Activated naive CD4-positive, alpha-beta T cell treated with Interleukin-2 at 50 U/mL for 16 hours (primary cell): Measurements from ENCODE around the gene HIVEP3.
A peak's percentile ranks its signal among the peaks of the same experiment; 100 is the strongest.

ENCODE experiments used
- DNase-seq: peaks from one replicate; pipeline ENCODE4 v3.0.0-alpha.2; 2020

HIVEP3 gene

GRCh38 chr1:41779360-41779759, 139.4 kb downstream of the HIVEP3 start:
- DNase-seq, result no peak

- no peak for DNase-seq
Measured at GRCh38 chr1:41777695-41778094, 141.0 kb downstream of the HIVEP3 start.

GRCh38 chr1:41776891-41777441, 141.8 kb downstream of the HIVEP3 start:
- no peak for DNase-seq

DNA sequence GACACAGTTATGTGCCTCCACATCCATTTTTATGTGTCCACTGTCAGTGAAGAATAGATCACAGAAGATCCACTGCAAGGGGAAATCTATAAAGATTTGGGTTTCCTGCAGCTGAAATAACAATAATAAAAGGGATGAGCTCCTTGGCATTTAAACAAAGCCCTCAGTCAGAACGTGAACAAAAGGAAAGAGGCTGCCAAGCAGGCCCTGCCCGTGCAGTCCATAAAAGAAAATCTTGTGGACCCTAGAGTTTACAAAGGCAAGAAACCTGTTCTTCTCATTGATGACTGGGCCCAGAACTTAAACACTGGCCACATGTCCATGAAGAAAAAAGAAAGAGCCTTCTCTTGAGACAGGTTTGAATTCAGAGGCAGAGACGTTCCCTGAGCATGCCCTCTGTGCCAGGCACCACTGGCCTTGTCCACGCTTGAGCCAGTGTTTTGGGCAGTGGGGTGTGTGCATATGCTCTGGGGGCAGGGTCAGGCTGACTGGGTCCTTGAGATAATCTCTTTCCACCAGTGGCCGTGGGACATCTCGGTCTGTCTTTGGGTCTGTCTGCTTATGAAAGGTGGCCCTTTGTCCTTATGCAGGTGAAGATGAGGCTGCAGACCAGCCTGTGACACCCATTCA, 142.7 kb downstream of the HIVEP3 start:
- DNase-seq, result no peak

- DNase-seq, result no peak
Measured at GRCh38 chr1:41774471-41774990, 144.2 kb downstream of the HIVEP3 start.

DNA sequence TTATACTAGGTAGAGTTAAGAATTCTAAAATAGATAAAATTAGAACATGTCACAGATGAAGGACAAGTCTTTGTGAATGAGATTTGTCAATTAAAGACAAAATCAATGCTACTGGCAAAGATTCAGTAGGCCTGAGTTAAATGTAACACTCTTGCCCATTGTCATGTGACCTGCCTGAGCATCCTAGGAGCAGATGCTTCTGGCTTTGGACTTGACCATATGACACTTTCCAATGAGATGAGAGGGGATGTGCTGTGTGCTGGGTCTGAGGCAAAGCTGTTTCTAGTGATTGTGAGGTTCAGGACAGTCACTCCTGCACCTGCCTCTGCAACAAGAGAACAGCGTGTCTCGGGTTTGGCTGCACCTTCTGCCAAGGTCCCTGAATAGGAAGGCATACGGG, 144.9 kb downstream of the HIVEP3 start:
- no peak for DNase-seq

DNA sequence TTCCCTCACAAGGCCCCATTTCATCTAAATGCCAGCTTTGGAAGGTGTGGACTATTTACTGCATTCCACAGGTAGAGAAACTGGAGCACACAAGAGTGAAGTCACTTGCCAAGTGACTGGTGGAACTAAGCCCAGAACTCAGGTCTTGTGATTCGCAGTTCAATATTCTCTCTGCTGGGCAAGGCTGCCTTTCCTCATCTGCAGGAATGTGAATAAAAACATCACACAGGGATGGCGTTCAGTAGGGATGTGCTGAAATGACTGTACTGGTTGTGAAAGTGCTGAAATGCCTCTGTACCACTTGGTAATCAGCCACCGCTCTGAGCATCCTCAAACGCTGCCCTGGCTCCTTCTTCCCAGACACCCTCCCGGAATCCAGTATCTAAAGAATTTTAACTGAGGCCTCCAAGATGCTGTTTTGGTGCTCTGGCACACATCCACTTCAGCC, 145.6 kb downstream of the HIVEP3 start:
- DNase-seq, result no peak

- DNase-seq, result no peak
Measured at GRCh38 chr1:41769068-41769467, 149.7 kb downstream of the HIVEP3 start.

DNA sequence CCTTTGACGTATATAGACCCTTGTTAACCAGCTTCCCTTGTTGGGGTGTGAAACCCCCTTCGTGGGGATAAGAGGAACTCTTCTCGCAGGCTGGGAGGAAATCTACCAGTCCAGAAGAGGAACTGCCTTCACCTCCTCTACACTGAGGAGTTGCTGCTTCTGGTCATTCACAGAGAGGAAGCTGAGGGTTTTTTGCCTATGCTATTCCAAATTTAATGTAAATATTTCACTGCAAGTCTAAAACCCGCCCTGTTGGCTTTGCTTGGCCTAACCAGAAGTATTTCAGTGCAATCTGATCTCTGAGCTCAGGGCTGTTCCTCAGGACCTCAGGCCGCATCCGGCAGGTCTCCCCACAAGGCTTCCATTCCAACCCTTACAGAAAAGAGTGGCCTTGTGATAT, 150.1 kb downstream of the HIVEP3 start:
- DNase-seq, result no peak

- DNase-seq, result no peak
Measured at GRCh38 chr1:41767534-41768525, 150.9 kb downstream of the HIVEP3 start.

DNA sequence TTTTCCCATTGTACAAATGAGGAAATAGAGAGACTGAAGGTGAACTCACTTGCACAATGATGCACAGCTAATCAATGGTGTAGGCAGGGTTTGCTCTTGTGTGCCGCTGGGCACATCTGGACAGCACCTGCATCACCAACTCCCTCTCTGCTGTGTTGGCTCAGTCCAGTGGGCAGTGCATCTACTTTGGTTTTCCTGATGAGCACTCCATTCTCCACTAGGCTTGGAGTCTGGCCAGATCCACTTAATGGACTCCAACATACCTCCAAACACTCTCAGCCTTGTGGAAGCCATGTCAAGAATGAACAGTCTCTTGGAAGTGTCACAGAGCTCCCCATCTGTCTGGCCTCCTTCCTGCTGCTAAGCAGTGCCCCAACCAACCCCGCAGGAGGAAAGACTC, 152.2 kb downstream of the HIVEP3 start:
- no peak for DNase-seq

DNA sequence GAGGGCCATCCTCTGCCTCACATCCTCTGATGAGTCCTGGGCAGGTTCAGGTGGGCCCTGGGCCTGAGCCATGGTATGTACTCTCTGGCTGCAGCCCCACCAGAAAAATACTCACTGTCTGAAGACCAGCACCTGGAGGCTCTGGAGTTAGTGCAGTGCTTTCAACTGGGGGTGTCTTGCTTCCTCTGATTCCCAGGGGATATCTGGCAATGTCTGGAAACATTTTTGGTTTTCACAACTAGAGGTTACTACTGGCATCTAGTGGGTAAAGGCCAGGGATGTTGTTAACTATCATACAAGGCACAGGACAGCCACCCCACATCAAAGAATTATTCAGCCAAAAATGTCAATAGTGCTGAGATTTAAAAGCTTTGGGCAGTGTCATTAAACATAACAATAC, 152.7 kb downstream of the HIVEP3 start:
- no peak for DNase-seq

DNA sequence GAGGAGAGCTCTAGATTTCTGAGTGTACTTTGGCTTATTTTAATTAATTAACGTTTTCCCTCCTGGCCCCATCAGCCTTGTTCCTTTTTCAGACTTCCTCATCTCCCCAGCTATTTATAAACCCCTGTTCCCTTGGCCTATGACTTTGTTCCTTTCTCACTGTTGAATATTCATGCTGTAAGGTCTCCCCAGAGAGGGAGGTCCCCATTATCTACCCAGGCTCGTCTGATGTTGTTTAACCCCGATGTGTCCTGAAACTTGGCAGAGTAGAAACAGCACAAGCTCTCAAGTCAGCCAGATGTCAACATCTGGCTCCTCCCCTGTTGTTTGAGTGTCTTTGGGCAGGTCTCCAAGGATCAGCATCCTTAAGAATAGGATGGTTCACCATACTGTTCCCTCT, 153.6 kb downstream of the HIVEP3 start:
- no peak for DNase-seq

DNA sequence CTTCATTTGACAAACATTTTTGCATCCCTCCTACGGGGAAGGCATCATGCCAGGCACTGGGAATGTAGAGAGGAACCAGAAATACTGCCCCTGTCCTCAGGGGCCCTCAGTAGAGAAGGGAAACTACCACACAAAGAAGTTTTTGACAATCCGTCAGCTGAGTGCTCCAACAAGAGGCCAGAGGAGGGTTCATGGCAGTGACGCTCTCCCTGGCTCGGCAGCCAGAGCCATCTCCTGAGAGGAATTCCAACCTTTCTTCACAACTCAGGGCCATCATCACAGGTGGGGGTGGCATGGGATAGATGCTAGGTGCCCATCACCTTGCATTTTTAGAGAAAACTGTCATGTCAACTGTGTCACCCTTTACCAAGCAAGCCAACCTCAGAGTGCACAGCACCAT, 154.1 kb downstream of the HIVEP3 start:
- DNase-seq, result no peak

DNA sequence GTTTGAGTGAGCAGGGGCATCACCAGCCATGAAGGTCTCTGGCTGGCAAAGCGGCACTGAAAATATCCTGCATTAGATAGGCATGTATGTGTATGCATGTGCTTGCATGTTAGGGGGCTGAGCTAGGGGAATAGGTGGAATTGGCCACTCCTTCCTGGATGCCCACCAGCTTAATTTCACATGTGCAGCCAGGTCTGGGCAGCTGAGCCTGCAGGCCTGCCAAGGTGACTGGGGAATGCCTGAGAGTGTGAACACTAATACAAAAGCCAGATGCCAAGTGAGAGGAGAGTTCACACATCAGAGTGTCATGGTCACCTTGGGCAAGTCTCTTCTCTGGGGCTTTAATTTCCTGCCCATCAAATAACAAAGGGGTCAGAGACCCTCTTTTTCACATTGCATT, 155.9 kb downstream of the HIVEP3 start:
- no peak for DNase-seq

DNA sequence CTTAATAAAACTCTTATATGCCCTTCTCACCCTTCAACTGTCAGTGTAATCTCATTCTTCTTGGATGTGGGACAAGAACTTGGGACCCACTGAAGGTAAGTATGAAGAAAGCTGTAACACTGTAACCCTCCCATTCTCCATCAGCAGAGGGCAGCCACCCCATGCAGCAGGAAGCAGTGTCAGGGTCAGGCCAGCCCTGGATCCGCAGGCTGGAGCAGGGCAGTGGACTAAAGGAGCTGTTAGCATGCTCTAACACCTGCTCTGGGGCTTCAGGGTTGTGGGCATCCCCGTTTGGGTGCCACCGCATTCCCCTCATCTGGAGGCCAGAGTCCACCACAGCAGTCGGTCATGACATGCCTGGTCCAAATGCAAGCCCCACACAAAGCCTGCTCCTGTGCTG, 156.5 kb downstream of the HIVEP3 start:
- no peak for DNase-seq

GRCh38 chr1:41758904-41759548, 159.7 kb downstream of the HIVEP3 start:
- no peak for DNase-seq

DNA sequence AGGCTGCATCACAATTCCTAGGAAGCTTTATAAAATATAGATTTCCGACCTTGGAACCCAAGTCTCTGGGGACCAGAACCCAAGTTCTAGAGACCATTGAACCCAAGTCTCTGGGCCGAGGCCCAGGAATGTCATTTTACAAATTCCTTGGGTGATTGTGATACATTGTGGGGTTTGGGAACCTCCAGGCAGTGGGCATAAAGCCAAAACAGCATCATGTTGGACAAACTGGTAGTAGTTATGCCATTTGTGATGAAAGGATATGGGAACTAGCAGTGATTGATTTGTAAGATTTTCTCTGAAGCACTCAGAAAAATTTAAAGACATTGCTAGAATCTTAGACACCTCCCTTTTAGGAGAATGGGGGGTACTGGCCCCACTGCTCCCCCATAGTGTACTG, 160.2 kb downstream of the HIVEP3 start:
- no peak for DNase-seq

- DNase-seq, result peak; percentile 34
Measured at GRCh38 chr1:41754540-41754939, 164.2 kb downstream of the HIVEP3 start.

- DNase-seq, result no peak
Measured at GRCh38 chr1:41752514-41753170, 166.1 kb downstream of the HIVEP3 start.

DNA sequence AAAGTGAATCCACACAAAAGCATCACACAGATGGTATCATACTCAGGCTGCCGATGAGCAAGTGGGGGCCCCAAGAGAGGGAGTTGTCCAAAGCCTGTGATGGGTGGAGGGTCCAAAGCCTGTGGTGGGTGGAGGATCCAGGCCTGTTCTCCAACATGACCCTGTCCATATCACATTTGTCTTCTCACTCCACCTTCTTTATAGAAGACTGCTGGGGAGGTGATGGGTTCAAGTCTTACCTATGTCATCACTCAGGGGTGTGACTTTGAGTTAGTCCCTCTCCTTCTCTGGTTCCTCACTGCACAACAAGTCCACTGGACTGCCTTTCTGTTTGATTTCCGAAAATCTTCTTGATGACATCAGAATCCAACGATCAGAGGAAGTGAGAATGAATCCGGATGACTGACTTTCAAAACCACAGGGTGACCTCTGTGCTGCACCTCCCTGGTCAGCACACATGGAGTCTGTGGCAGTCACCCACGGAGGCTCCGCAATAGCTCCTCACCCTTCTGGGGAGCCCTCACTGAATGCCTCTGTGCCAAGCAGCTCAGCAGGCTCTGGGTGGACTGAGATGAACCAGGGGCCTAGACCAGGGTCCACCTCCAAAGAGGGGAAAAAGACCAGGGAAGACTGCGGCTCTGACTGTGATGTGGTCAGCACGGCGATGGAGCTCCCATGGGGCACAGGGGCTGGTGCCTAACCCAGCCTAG, 166.8 kb downstream of the HIVEP3 start:
- no peak for DNase-seq
